SK-N-SH (cell line): ENCODE data around the gene RPAP3. TPM values are rescaled to one million over a fixed set of nuclear protein-coding genes. Genes with fewer than 3 reads are reported as not detected.

Source experiments
- CTCF ChIA-PET: fragments of 300-600, 350-600 bp; formaldehyde crosslinking; extraction: SDS; loops from one replicate; lab custom pipeline; 2021; lab: Yijun Ruan, JAX
- POLR2A ChIA-PET: fragments of 350-600 bp; sonication (Branson Sonifier 250); formaldehyde crosslinking; extraction: SDS; loops from one replicate; lab custom pipeline; 2020; ENCODE audit warnings: antibody characterized with exemption, inconsistent platforms; lab: Yijun Ruan, JAX
- DNase-seq: peaks from one replicate; pipeline ENCODE4 v3.0.0; 2012
- H2AFZ ChIP-seq: fragments of 200-600 bp; sonication (generic); 2 replicates; pipeline ENCODE4 v1.8.1; 2016; ENCODE audit warnings: antibody characterized with exemption, mild to moderate bottlenecking, low read depth
- H3F3A ChIP-seq: fragments of 200-600 bp; sonication (generic); replicated peaks from 2 replicates; pipeline ENCODE3; 2016; ENCODE audit warnings: antibody characterized with exemption, mild to moderate bottlenecking; ENCODE audit not compliant: insufficient read depth
- H3K27ac ChIP-seq, 2 experiments: fragments of 200-500 bp in 1 of 2; fragments of 200-600 bp in 1 of 2; sonication (Bioruptor generic) in 1 of 2; sonication (generic), shearing (Covaris generic) in 1 of 2; 2 replicates each; pipeline versions ENCODE4 v1.5.1 to v1.6.1; 2014 to 2016; ENCODE audit warnings: low read depth in 2 of 2, inconsistent platforms in 1 of 2, low read length in 1 of 2, mild to moderate bottlenecking in 1 of 2, mixed read lengths in 1 of 2
- H3K27me3 ChIP-seq: fragments of 200-600 bp; sonication (generic), shearing (Covaris generic); 2 replicates; pipeline ENCODE4 v1.6.1; 2016; ENCODE audit warnings: mixed run types; ENCODE audit not compliant: insufficient read depth
- H3K36me3 ChIP-seq, 2 experiments: fragments of 200-500 bp in 1 of 2; fragments of 200-600 bp in 1 of 2; sonication (Bioruptor generic) in 1 of 2; sonication (generic) in 1 of 2; replicated peaks in 1 of 2; 2 replicates each; pipeline versions ENCODE3 to v1.5.1; 2014 to 2016; ENCODE audit warnings: low read length in 1 of 2, mild to moderate bottlenecking in 1 of 2; ENCODE audit not compliant: insufficient read depth in 2 of 2, control insufficient read depth in 1 of 2
- H3K4me1 ChIP-seq, 2 experiments: fragments of 200-500 bp in 1 of 2; fragments of 200-600 bp in 1 of 2; sonication (Bioruptor generic) in 1 of 2; sonication (generic), shearing (Covaris generic) in 1 of 2; 2 replicates each; pipeline versions ENCODE4 v1.5.1 to v1.6.1; 2014 to 2016; ENCODE audit warnings: low read depth in 1 of 2, low read length in 1 of 2, mixed run types in 1 of 2; ENCODE audit not compliant: insufficient read depth in 2 of 2, control insufficient read depth in 1 of 2
- H3K4me2 ChIP-seq: fragments of 200-600 bp; sonication (generic), shearing (Covaris generic); 2 replicates; pipeline ENCODE4 v1.6.1; 2017; ENCODE audit warnings: mixed run types
- H3K4me3 ChIP-seq, 2 experiments: fragments of 200-500 bp in 1 of 2; fragments of 200-600 bp in 1 of 2; sonication (Bioruptor generic) in 1 of 2; sonication (generic), shearing (Covaris generic) in 1 of 2; 2 replicates each; pipeline versions ENCODE4 v1.5.1 to v1.8.1; 2014 to 2016; ENCODE audit warnings: low read depth in 2 of 2, inconsistent platforms in 1 of 2, low read length in 1 of 2, mild to moderate bottlenecking in 1 of 2, mixed read lengths in 1 of 2, moderate library complexity in 1 of 2
- H3K79me2 ChIP-seq: fragments of 200-600 bp; sonication (generic); 2 replicates; pipeline ENCODE4 v1.8.1; 2017; ENCODE audit warnings: mild to moderate bottlenecking; ENCODE audit not compliant: insufficient read depth
- H3K9ac ChIP-seq: fragments of 200-600 bp; sonication (generic); 2 replicates; pipeline ENCODE4 v1.6.1; 2017; ENCODE audit warnings: mixed run types
- H3K9me2 ChIP-seq: fragments of 200-600 bp; sonication (generic); 2 replicates; pipeline ENCODE4 v1.6.1; 2017; ENCODE audit warnings: mixed run types
- H3K9me3 ChIP-seq: fragments of 200-600 bp; sonication (generic); 2 replicates; pipeline ENCODE4 v1.6.1; 2017; ENCODE audit warnings: mixed run types, mild to moderate bottlenecking, moderate library complexity
- H4K20me1 ChIP-seq: fragments of 200-600 bp; sonication (generic); 2 replicates; pipeline ENCODE4 v1.6.1; 2017; ENCODE audit warnings: mild to moderate bottlenecking, mixed run types; ENCODE audit not compliant: insufficient read depth
- CHD2 ChIP-seq: fragments of 150-350 bp; IDR thresholded peaks from 2 replicates; pipeline ENCODE4 v1.6.1; 2018; ENCODE audit warnings: low read length; ENCODE audit not compliant: partially characterized antibody
- CTCF ChIP-seq: fragments of 200-600 bp; sonication (generic); IDR thresholded peaks from 2 replicates; pipeline ENCODE4 v1.6.1; 2017; ENCODE audit warnings: antibody characterized with exemption, mild to moderate bottlenecking, moderate library complexity
- ELF1 ChIP-seq: IDR thresholded peaks from 2 replicates; pipeline ENCODE4 v1.4.0; 2012
- EZH2phosphoT487 ChIP-seq: fragments of 200-600 bp; sonication (generic); IDR thresholded peaks from 2 replicates; pipeline ENCODE4 v1.6.1; 2017; ENCODE audit warnings: low read depth, mixed run types, mild to moderate bottlenecking, antibody characterized with exemption, moderate library complexity, borderline replicate concordance
- FOSL2 ChIP-seq: IDR thresholded peaks from 2 replicates; pipeline ENCODE4 v1.4.0; 2012; ENCODE audit warnings: low read depth, mild to moderate bottlenecking, moderate library complexity, borderline replicate concordance
- FOXM1 ChIP-seq: IDR thresholded peaks from 2 replicates; pipeline ENCODE4 v1.4.0; 2012; ENCODE audit warnings: low read depth, mild to moderate bottlenecking
- GATA2 ChIP-seq: sonication (generic); formaldehyde crosslinking; IDR thresholded peaks from 2 replicates; pipeline ENCODE4 v1.5.0; 2020; ENCODE audit warnings: mild to moderate bottlenecking, missing genetic modification reagents
- MEF2A ChIP-seq: IDR thresholded peaks from 2 replicates; pipeline ENCODE4 v1.4.0; 2012; ENCODE audit warnings: low read depth, borderline replicate concordance
- NFIC ChIP-seq: IDR thresholded peaks from 2 replicates; pipeline ENCODE4 v1.4.0; 2012; ENCODE audit warnings: borderline replicate concordance
- NRF1 ChIP-seq: IDR thresholded peaks from 2 replicates; pipeline ENCODE4 v1.6.1; 2012; ENCODE audit warnings: low read depth, mild to moderate bottlenecking, low read length
- POLR2AphosphoS5 ChIP-seq: IDR thresholded peaks from 2 replicates; pipeline ENCODE4 v1.6.1; 2012; ENCODE audit warnings: low read depth, low read length
- RAD21 ChIP-seq: IDR thresholded peaks from 2 replicates; pipeline ENCODE4 v1.6.1; 2012; ENCODE audit warnings: mild to moderate bottlenecking, low read length
- RCOR1 ChIP-seq: fragments of 150-350 bp; IDR thresholded peaks from 2 replicates; pipeline ENCODE4 v1.6.1; 2017; ENCODE audit warnings: antibody characterized with exemption, low read length
- TEAD4 ChIP-seq: IDR thresholded peaks from 2 replicates; pipeline ENCODE4 v1.4.0; 2012; ENCODE audit warnings: mild to moderate bottlenecking, borderline replicate concordance; ENCODE audit not compliant: insufficient read depth
- USF2 ChIP-seq: fragments of 150-350 bp; IDR thresholded peaks from 2 replicates; pipeline ENCODE4 v1.6.1; 2017; ENCODE audit warnings: antibody characterized with exemption, low read length, low read depth, borderline replicate concordance
- WGBS: methylation state at CpG from one replicate; pipeline ENCODE4 v1.1.6; 2017; ENCODE audit warnings: low lambda C conversion rate; 5-methylcytosine and 5-hydroxymethylcytosine counted together
- polyA plus RNA-seq, 3 experiments: library from polyadenylated mRNA; depleted of rRNA; stranded (reverse); fragments of >200 nt; gene quantifications; 2 replicates each; pipeline ENCODE4 v1.2.3, GENCODE V29; 2012
- TF ChIP-seq, protein P1 (sequence below): IDR thresholded peaks from 2 replicates; pipeline ENCODE4 v1.4.0; 2012; ENCODE audit warnings: low read depth, borderline replicate concordance
- TF ChIP-seq, protein P2 (sequence below): IDR thresholded peaks from 2 replicates; pipeline ENCODE4 v1.6.1; 2012; ENCODE audit warnings: mild to moderate bottlenecking, low read depth, low read length, moderate library complexity
- TF ChIP-seq, protein P3 (sequence below): IDR thresholded peaks from 2 replicates; pipeline ENCODE4 v1.4.0; 2012; ENCODE audit warnings: low read depth, borderline replicate concordance

Gene RPAP3
- polyA plus RNA-seq, 1 of the 3 experiments (the other 2 are of a cell fraction): 6.7 TPM

DNA sequence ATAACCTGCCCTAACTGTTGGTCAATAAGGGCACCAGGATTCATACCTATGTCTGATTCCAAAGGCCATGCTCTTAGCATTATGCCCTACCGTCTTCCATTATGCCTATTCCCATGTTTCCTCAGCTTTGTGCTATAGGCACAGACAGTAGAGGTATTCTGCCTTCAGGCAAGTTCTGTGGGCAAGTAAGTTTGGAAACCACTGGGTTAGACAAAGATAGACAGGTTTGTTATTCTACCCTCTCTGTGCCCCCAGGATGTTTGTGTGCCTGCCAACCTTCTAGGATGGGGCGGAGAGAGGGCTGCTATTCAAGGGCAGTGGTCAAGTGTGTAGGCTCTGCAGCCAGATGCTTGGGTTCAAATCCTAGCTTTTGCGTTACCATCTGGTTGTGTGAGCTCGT is 48.3 kb upstream of the RPAP3 start:
- Histone ChIP-seq H3K9ac (no peak overlapping the region), H3K27ac (peak overlapping the region in 1 of 2 experiments; percentile 78; a peak in 2 of 4 replicates), H3K36me3 (no peaks in the 10 kb centered on the region), H3K4me3 (no peak overlapping the region), H2AFZ (no peak overlapping the region), H3F3A (no peaks in the 10 kb centered on the region), H3K9me2 (no peaks in the 10 kb centered on the region), H3K4me2 (no peak overlapping the region), H4K20me1 (no peaks in the 10 kb centered on the region), H3K27me3 (no peaks in the 10 kb centered on the region), H3K9me3 (no peaks in the 10 kb centered on the region), H3K4me1 (peaks cover 12 to 59% of the 10 kb centered on the region in 2 experiments; a peak in 3 of 4 replicates), H3K79me2 (no peaks in the 10 kb centered on the region)
- WGBS: 91% methylated on average over 4 of the region's 4 CpGs
- TF ChIP-seq, protein P1, sequence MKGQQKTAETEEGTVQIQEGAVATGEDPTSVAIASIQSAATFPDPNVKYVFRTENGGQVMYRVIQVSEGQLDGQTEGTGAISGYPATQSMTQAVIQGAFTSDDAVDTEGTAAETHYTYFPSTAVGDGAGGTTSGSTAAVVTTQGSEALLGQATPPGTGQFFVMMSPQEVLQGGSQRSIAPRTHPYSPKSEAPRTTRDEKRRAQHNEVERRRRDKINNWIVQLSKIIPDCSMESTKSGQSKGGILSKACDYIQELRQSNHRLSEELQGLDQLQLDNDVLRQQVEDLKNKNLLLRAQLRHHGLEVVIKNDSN: no peak
- TF ChIP-seq GATA2 (CRISPR knock-in tag): no peak
- TF ChIP-seq TEAD4: no peak
- TF ChIP-seq, protein P2, sequence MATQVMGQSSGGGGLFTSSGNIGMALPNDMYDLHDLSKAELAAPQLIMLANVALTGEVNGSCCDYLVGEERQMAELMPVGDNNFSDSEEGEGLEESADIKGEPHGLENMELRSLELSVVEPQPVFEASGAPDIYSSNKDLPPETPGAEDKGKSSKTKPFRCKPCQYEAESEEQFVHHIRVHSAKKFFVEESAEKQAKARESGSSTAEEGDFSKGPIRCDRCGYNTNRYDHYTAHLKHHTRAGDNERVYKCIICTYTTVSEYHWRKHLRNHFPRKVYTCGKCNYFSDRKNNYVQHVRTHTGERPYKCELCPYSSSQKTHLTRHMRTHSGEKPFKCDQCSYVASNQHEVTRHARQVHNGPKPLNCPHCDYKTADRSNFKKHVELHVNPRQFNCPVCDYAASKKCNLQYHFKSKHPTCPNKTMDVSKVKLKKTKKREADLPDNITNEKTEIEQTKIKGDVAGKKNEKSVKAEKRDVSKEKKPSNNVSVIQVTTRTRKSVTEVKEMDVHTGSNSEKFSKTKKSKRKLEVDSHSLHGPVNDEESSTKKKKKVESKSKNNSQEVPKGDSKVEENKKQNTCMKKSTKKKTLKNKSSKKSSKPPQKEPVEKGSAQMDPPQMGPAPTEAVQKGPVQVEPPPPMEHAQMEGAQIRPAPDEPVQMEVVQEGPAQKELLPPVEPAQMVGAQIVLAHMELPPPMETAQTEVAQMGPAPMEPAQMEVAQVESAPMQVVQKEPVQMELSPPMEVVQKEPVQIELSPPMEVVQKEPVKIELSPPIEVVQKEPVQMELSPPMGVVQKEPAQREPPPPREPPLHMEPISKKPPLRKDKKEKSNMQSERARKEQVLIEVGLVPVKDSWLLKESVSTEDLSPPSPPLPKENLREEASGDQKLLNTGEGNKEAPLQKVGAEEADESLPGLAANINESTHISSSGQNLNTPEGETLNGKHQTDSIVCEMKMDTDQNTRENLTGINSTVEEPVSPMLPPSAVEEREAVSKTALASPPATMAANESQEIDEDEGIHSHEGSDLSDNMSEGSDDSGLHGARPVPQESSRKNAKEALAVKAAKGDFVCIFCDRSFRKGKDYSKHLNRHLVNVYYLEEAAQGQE: no peak
- no peak for TF ChIP-seq POLR2AphosphoS5
- TF ChIP-seq CHD2: no peak
- no peak for TF ChIP-seq ELF1
- no peak for TF ChIP-seq RCOR1
- TF ChIP-seq EZH2phosphoT487: no peak
- TF ChIP-seq USF2: no peak
- TF ChIP-seq RAD21: no peak
- no peak for TF ChIP-seq MEF2A
- no peak for TF ChIP-seq NRF1
- TF ChIP-seq FOXM1: no peak
- TF ChIP-seq FOSL2: no peak
- TF ChIP-seq, protein P3, sequence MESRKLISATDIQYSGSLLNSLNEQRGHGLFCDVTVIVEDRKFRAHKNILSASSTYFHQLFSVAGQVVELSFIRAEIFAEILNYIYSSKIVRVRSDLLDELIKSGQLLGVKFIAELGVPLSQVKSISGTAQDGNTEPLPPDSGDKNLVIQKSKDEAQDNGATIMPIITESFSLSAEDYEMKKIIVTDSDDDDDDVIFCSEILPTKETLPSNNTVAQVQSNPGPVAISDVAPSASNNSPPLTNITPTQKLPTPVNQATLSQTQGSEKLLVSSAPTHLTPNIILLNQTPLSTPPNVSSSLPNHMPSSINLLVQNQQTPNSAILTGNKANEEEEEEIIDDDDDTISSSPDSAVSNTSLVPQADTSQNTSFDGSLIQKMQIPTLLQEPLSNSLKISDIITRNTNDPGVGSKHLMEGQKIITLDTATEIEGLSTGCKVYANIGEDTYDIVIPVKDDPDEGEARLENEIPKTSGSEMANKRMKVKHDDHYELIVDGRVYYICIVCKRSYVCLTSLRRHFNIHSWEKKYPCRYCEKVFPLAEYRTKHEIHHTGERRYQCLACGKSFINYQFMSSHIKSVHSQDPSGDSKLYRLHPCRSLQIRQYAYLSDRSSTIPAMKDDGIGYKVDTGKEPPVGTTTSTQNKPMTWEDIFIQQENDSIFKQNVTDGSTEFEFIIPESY: no peak
- no peak for TF ChIP-seq NFIC
- no peak for TF ChIP-seq CTCF
- DNase-seq: peak; percentile 16
- CTCF ChIA-PET: interaction anchor here (0.6 to 18.0 kb wide), 7 partner anchors 13 to 1760 kb away, joined by 3 to 435 read pairs (median 9); partner anchors contain the start of gene SLC48A1
- POLR2A ChIA-PET: interaction anchor here (1.0 kb wide), 1 partner anchor 12 kb away, joined by 3 read pairs; no protein-coding TSS in a partner anchor
